Small intestine (tissue), 7 donors: ENCODE data around the gene ADD2. TPM values are rescaled to one million over a fixed set of nuclear protein-coding genes. Genes with fewer than 3 reads are reported as not detected.
"Not testable (repeated sequence)": the region's sequence is repeated elsewhere in the genome, so short reads cannot be mapped to it uniquely, and the experiment has no call there.

Experiments
- DNase-seq, 2 donors: peaks; one replicate each; pipeline versions ENCODE4 v3.0.0 to v3.0.0-alpha.2; 2013
- FAIRE-seq: peaks from 2 replicates; lab custom pipeline; 2012; peaks lifted over from hg19 to GRCh38; lab: Jason Lieb, UNC
- H3K27ac ChIP-seq, 3 donors: one replicate each; pipeline ENCODE4 v1.5.1; 2013; ENCODE audit warnings: low read length in 2 of 3, mild to moderate bottlenecking in 2 of 3, control low read depth in 1 of 3, inconsistent platforms in 1 of 3, low read depth in 1 of 3, moderate library complexity in 1 of 3
- H3K27me3 ChIP-seq, 3 donors: one replicate each; pipeline ENCODE4 v1.6.1; 2013; ENCODE audit warnings: low read length in 3 of 3, inconsistent platforms in 1 of 3; ENCODE audit not compliant: control insufficient read depth in 3 of 3, insufficient read depth in 3 of 3
- H3K36me3 ChIP-seq, 3 donors: one replicate each; pipeline ENCODE4 v1.6.1; 2013; ENCODE audit warnings: low read length in 3 of 3, inconsistent platforms in 1 of 3, low read depth in 1 of 3, mild to moderate bottlenecking in 1 of 3, moderate library complexity in 1 of 3; ENCODE audit not compliant: control insufficient read depth in 3 of 3, insufficient read depth in 2 of 3
- H3K4me1 ChIP-seq, 3 donors: one replicate each; pipeline ENCODE4 v1.6.1; 2013; ENCODE audit warnings: low read length in 2 of 3, inconsistent platforms in 1 of 3, low read depth in 1 of 3, mild to moderate bottlenecking in 1 of 3, moderate library complexity in 1 of 3; ENCODE audit not compliant: control insufficient read depth in 3 of 3, insufficient read depth in 2 of 3
- H3K4me3 ChIP-seq, 3 donors: one replicate each; pipeline ENCODE4 v1.5.1; 2013; ENCODE audit warnings: low read length in 3 of 3, control low read depth in 1 of 3, inconsistent platforms in 1 of 3, low read depth in 1 of 3, mild to moderate bottlenecking in 1 of 3, moderate library complexity in 1 of 3
- H3K9me3 ChIP-seq, 2 donors: one replicate each; pipeline ENCODE4 v1.6.1; 2013; ENCODE audit warnings: low read depth in 1 of 2, low read length in 1 of 2; ENCODE audit not compliant: control insufficient read depth in 2 of 2, insufficient read depth in 1 of 2
- WGBS, 3 donors: extraction: QIAGEN DNeasy Blood & Tissue Kit; methylation state at CpG; one replicate each; pipeline ENCODE4 v1.1.7; 2013; 5-methylcytosine and 5-hydroxymethylcytosine counted together
- polyA plus RNA-seq, 4 donors: library from polyadenylated mRNA; stranded (reverse) in 3 of 4; unstranded in 1 of 4; fragments of 200-250 nt in 3 of 4; fragments of 120-200 nt in 1 of 4; gene quantifications; one replicate each; pipeline versions ENCODE4 v1.2.1 to v1.2.3, GENCODE V29; 2013
- donor health status: healthy with polysubstance abuse.
- donor health status: control.
- donor health status: control.
- donor health status: Bipolar disorder and iron deficiency.
- donor health status: healthy.

Gene ADD2
- polyA plus RNA-seq, 4 donors, result under 0.01 to 1.7 (median 0.25) TPM; not detected in 1

DNA sequence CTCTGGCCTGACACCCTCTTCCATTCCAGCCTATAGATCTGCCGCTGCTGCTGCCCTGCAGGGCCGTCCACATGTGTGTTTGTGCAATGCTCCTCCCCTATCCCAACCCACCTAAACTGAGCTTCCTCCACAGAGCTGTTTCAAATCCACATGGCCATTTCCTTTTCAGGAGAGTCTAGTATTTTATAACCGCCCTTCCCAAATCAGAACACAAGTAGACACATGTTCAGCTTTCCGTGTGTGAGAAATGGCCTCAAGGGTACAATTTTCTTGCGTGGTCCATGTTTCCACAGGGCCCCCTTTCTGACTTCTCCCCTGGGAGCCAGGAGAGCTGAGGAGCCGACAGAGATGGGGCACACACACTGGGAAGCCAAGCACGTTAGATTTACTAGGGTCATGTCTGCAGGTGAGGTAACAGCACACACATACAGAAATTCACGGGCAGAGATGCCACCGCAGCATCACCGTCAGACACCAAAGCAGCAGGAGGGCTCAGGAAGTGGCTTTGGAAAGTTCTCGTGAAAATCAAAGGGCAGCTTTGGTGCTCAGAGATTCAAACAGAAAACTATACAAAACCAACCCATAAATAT lies 111.5 kb downstream of the ADD2 start:
- Histone ChIP-seq H3K27me3 (peaks cover 0 to 29% (median 11%) of the 10 kb centered on the region in 3 donors), H3K9me3 (no peaks in the 10 kb centered on the region), H3K36me3 (no peaks in the 10 kb centered on the region), H3K4me1 (no peaks in the 10 kb centered on the region), H3K27ac (no peak overlapping the region), H3K4me3 (no peak overlapping the region)
- WGBS, 3 donors, result 69 to 74% (median 72%) methylated on average over 11 of the region's 11 CpGs
- FAIRE-seq (no peak), DNase-seq (no peak)

DNA sequence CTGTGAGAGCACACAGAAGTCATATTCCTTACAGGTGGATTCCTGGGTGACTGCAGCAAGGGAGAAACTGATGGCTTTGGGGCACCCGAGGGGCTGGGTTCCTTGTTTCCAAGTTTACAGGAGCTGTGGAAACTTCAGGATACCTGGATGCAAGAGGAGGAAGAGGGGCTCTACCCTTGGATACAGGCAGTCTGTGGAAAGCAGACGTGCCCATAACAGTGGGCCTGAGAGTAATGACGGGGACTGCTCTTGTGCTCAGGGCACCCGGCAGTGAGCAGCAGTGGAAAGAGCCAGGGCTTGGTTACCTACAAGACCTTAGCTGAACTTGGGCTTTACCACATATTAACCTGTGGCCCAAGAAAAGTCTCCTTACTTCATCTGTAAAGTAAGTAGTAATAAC lies 112.2 kb downstream of the ADD2 start:
- Histone ChIP-seq H3K27me3 (peaks cover 0 to 27% (median 11%) of the 10 kb centered on the region in 3 donors), H3K27ac (no peak overlapping the region), H3K4me3 (no peak overlapping the region), H3K36me3 (no peaks in the 10 kb centered on the region), H3K4me1 (no peaks in the 10 kb centered on the region), H3K9me3 (no peaks in the 10 kb centered on the region)
- 75 to 80% (median 75%) methylated on average over 4 of the region's 4 CpGs for whole genome bisulfite sequencing, 3 donors
- FAIRE-seq (no peak), DNase-seq (no peak)

DNA sequence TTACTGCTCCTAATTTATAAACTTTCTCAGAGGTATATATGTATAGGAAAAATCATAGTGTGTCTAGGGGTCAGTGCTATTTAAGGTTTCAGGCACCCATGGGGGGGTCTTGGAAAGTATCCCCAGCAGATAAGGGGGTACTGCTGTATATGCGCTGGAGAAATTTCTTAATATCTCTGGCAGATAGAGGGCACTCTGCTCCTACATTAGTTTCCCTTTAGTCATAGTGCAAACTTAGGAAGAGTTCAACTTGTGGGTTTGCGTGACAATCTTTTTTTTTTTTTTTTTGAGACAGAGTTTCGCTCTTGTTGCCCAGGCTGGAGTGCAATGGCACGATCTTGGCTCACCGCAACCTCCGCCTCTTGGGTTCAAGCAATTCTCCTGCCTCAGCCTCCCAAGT lies 112.8 kb downstream of the ADD2 start:
- not testable (repeated sequence) for FAIRE-seq, H3K9me3 ChIP-seq, H3K27ac ChIP-seq, H3K36me3 ChIP-seq, H3K4me3 ChIP-seq, H3K4me1 ChIP-seq
- DNase-seq, result peak in 1 of 2 donors; percentile 16
- H3K27me3 ChIP-seq, result peaks cover 0 to 27% (median 11%) of the 10 kb centered on the region in 3 donors
- WGBS, 3 donors, result 33 to 50% (median 48%) methylated on average over 4 to 6 of the region's 6 CpGs

DNA sequence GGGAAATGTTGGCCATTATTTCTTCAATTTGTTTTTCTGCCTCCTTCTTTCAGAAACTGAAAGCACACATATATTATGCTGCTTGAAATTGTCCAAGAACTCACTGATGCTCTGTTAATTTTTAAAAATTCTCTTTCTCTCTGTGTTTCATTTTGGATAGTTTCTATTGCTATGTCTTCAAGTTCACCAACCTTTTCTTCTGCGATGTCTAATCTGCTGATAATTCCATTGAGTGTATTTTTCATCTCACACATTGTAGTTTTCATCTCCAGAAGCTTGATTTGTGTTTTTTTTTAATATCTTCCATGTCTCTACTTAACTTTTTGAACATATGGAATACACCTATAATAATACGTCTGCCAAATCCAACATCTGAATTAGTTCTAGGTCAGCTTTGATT lies 116.3 kb downstream of the ADD2 start:
- no peak overlapping the region for H3K4me3 ChIP-seq
- H3K36me3 ChIP-seq, result no peaks in the 10 kb centered on the region
- H3K27me3 ChIP-seq, result peaks cover 0 to 12% (median 8%) of the 10 kb centered on the region in 3 donors
- no peak overlapping the region for H3K27ac ChIP-seq
- WGBS, 3 donors, result 87 to 88% (median 88%) methylated on average over 2 of the region's 2 CpGs
- no peaks in the 10 kb centered on the region for H3K9me3 ChIP-seq
- DNase-seq, result no peak
- H3K4me1 ChIP-seq, result no peaks in the 10 kb centered on the region
- FAIRE-seq, result no peak

DNA sequence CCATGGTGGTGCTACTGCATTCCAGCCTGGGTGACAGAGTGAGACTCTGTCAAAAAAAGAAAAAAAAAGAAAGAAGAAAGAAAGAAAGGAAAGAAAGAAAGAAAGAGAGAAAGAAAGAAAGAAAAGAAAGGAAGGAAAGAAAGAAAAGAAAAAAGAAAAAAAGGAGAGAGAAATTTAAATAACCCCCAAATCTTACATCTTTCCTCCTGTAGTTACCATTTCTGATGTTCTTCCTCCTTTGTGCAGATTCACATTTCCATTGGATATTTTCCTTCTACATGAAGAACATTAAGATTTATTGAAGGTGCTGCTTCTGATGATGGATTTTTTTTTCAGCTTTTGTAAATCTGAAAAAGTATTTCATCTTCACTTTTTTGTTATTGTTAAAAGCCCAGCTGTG lies 117.0 kb downstream of the ADD2 start:
- FAIRE-seq, result no peak
- Histone ChIP-seq H3K27me3 (peaks cover 0 to 9% (median 8%) of the 10 kb centered on the region in 3 donors), H3K4me1 (peaks cover 0 to 4% (median 0%) of the 10 kb centered on the region in 3 donors), H3K4me3 (no peak overlapping the region), H3K27ac (no peak overlapping the region), H3K9me3 (no peaks in the 10 kb centered on the region), H3K36me3 (no peaks in the 10 kb centered on the region)
- DNase-seq, result no peak

DNA sequence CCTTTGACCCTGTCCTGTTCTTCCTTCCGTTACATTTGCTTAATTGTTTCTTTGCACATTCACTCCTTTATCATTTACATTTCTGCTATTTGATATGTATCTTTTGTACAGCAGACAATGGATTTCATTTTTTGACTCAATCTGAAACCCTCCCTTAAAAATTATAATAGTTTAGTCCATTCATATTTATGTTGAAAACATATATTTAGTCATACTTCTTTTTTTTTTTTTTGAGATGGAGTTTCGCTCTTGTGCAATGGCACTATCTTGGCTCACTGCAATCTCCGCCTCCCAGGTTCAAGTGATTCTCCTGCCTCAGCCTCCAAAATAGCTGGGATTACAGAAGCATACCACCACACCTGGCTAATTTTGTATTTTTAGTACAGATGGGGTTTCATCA lies 119.0 kb downstream of the ADD2 start:
- DNase-seq, result no peak
- Histone ChIP-seq H3K4me3 (no peak overlapping the region), H3K36me3 (no peaks in the 10 kb centered on the region), H3K9me3 (no peaks in the 10 kb centered on the region), H3K4me1 (peaks cover 0 to 5% (median 0%) of the 10 kb centered on the region in 3 donors), H3K27ac (no peak overlapping the region), H3K27me3 (peaks cover 0 to 4% (median 4%) of the 10 kb centered on the region in 3 donors)
- FAIRE-seq, result no peak
- WGBS, 3 donors, result 66 to 81% (median 74%) methylated on average over 3 of the region's 3 CpGs

DNA sequence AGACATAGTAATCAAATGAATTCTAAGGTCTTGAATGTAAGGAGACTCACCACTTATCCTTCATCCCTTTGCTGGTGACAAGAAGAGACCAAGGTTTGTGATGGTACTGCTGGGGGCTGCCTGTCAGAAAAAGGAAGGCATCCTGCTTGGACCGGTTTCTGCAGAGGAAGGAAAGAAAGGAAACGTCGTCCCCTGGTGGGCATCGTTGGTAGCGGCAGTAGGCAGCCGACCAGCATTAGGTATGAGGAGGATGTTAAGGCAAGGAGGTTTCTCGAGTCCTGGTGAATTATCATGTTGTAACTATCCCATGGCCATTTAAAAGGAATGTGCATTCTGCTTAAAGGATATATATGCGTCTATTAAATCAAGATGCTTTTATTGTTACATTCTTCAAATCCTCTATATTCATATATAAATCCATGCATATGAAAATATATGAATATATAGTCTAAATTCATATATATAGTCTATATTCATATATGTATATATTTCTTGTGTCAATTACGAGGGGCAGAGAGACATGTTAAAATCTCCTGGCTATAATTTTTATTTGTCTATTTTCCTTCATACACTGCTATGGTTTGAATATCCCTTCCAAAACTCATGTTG lies 120.0 kb downstream of the ADD2 start:
- H3K4me3 ChIP-seq, result no peak overlapping the region
- peak; percentile 71 to 78 for DNase-seq
- no peaks in the 10 kb centered on the region for H3K9me3 ChIP-seq
- FAIRE-seq, result no peak
- no peak overlapping the region for H3K27ac ChIP-seq
- no peaks in the 10 kb centered on the region for H3K36me3 ChIP-seq
- 4 to 6% (median 6%) methylated on average over 9 of the region's 9 CpGs for WGBS, 3 donors
- H3K27me3 ChIP-seq, result peaks cover 0 to 4% (median 4%) of the 10 kb centered on the region in 3 donors
- peaks cover 0 to 5% (median 0%) of the 10 kb centered on the region in 3 donors for H3K4me1 ChIP-seq

DNA sequence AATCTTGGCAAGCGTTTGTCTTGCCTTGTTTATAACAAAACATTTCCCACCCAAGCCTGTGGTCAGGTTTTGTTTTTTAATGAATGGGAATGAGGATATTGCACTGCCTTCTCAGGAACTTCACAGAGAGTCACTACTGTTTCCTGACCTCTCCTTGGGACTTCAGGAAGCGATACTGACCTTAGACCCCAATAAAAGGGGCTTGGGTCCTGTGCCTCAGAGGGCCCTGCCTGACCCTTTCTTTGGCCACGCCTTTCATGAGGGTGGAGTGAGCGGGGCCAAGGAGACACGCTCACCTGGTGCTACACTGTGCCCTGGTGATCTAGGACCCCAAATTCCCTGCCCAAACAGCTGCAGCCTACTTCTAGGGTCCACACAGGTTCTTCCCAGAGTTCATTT lies 121.6 kb downstream of the ADD2 start:
- no peak overlapping the region for H3K4me3 ChIP-seq
- FAIRE-seq, result no peak
- peaks cover 0 to 5% (median 0%) of the 10 kb centered on the region in 3 donors for H3K4me1 ChIP-seq
- WGBS, 3 donors, result 31 to 64% (median 40%) methylated on average over 5 of the region's 5 CpGs
- H3K27ac ChIP-seq, result no peak overlapping the region
- peak in 1 of 2 donors; percentile 61 for DNase-seq
- no peaks in the 10 kb centered on the region for H3K9me3 ChIP-seq
- H3K27me3 ChIP-seq, result no peaks in the 10 kb centered on the region
- H3K36me3 ChIP-seq, result no peaks in the 10 kb centered on the region
